ENCODE results near the gene UBD. TPM values are rescaled to one million over a fixed set of nuclear protein-coding genes. Genes with fewer than 3 reads are reported as not detected.
A peak's percentile ranks its signal among the peaks of the same experiment; 100 is the strongest.

The UBD gene
- total and polyA plus RNA-seq, 2 experiments from 2014 or later, result 154 to 158 TPM

DNA sequence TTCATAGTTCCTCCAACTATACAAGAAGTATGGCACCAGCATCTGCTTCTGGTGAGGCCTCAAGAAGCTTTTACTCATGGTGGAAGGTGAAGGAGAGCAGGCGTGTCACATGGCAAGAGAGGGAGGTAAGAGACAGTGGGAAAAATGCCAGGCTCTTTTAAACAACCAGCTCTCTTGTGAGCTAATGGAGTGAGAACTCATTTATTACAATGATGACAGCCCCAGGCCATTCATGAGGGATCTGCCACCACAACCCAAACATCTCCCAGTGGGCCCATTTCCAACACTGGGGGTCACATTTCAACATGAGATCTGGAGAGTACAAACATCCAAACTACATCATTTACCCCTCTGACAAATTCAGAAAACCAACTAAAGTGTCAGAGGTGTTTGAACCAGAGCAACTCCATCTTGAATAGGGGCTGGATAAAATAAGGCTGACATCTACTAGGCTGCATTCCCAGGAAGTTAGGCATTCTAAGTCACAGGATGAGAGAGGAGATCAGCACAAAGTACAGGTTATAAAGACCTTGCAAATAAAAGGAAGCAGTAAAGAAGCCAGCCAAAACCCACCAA, 2.2 kb upstream of the UBD start:
- Histone ChIP-seq H3K27me3 (peaks cover 6% of the 10 kb centered on the region), H2AFZ (no peak overlapping the region), H3K27ac (peak overlapping the region; percentile 45), H3K4me2 (no peak overlapping the region), H3K9me2 (replicated peaks; ENCODE audit: insufficient read depth) (no peaks in the 10 kb centered on the region), H3K4me1 (ENCODE audit: insufficient read depth) (no peaks in the 10 kb centered on the region), H3K79me2 (no peaks in the 10 kb centered on the region), H3K4me3 (no peak overlapping the region), H3K9me3 (ENCODE audit: low read depth) (no peaks in the 10 kb centered on the region), H3K36me3 (replicated peaks; ENCODE audit: insufficient read depth, low read depth) (no peaks in the 10 kb centered on the region), H4K20me1 (ENCODE audit: insufficient read depth, poor library complexity, severe bottlenecking) (no peaks in the 10 kb centered on the region)
- WGBS (ENCODE audit: low lambda C conversion rate, missing lambda C conversion rate), result 96% methylated on average over 1 of the region's 1 CpG
- TF ChIP-seq, protein P1, sequence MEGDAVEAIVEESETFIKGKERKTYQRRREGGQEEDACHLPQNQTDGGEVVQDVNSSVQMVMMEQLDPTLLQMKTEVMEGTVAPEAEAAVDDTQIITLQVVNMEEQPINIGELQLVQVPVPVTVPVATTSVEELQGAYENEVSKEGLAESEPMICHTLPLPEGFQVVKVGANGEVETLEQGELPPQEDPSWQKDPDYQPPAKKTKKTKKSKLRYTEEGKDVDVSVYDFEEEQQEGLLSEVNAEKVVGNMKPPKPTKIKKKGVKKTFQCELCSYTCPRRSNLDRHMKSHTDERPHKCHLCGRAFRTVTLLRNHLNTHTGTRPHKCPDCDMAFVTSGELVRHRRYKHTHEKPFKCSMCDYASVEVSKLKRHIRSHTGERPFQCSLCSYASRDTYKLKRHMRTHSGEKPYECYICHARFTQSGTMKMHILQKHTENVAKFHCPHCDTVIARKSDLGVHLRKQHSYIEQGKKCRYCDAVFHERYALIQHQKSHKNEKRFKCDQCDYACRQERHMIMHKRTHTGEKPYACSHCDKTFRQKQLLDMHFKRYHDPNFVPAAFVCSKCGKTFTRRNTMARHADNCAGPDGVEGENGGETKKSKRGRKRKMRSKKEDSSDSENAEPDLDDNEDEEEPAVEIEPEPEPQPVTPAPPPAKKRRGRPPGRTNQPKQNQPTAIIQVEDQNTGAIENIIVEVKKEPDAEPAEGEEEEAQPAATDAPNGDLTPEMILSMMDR (IDR thresholded peaks at IDR 0.05; ENCODE audit: poor library complexity), result no peak
- TF ChIP-seq EZH2phosphoT487 (IDR thresholded peaks at IDR 0.05; ENCODE audit: low read depth, severe bottlenecking, unreplicated experiment), result no peak
- no peak for TF ChIP-seq EZH2 (IDR thresholded peaks at IDR 0.05; ENCODE audit: borderline replicate concordance)
- no peak for DNase-seq (ENCODE audit: low spot score)

DNA sequence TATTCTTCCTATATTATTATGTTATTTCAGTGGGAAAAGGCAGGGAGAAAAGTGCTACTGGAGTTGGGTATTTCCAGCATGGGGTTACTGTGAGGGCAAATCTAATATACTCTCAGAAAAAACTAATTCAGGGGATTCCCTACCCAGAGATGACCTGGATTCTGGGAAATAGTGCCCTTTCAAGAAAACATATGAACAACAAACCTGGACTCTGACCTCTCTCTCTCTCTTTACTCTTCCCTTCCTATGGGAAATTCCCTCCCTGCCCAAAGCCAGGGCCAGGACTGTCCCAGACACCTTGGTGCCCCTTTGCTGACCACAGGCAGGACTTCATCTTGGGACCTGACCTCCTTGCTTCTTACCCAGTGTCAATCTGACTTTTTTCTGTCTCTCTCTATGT, 1.6 kb upstream of the UBD start:
- no peaks in the 10 kb centered on the region for H3K4me1 ChIP-seq (ENCODE audit: insufficient read depth)
- no peak overlapping the region for H3K4me3 ChIP-seq
- no peak overlapping the region for H2AFZ ChIP-seq
- no peaks in the 10 kb centered on the region for H3K79me2 ChIP-seq
- H3K27me3 ChIP-seq, result peaks cover 12% of the 10 kb centered on the region
- no peaks in the 10 kb centered on the region for H3K9me3 ChIP-seq (ENCODE audit: low read depth)
- peak overlapping the region; percentile 45 for H3K27ac ChIP-seq
- H3K36me3 ChIP-seq (replicated peaks; ENCODE audit: insufficient read depth, low read depth), result no peaks in the 10 kb centered on the region
- no peaks in the 10 kb centered on the region for H4K20me1 ChIP-seq (ENCODE audit: insufficient read depth, poor library complexity, severe bottlenecking)
- no peaks in the 10 kb centered on the region for H3K9me2 ChIP-seq (replicated peaks; ENCODE audit: insufficient read depth)
- TF ChIP-seq, protein P1 (IDR thresholded peaks at IDR 0.05; ENCODE audit: poor library complexity), result no peak
- no peak for TF ChIP-seq EZH2phosphoT487 (IDR thresholded peaks at IDR 0.05; ENCODE audit: low read depth, severe bottlenecking, unreplicated experiment)
- TF ChIP-seq EZH2 (IDR thresholded peaks at IDR 0.05; ENCODE audit: borderline replicate concordance), result no peak
- no peak overlapping the region for H3K4me2 ChIP-seq
- DNase-seq (ENCODE audit: low spot score), result peak; percentile 37

- 94% methylated on average over 22 of the region's 22 CpGs for WGBS (ENCODE audit: low lambda C conversion rate, missing lambda C conversion rate)
- TF ChIP-seq EZH2 (IDR thresholded peaks at IDR 0.05; ENCODE audit: borderline replicate concordance) (no peak), EZH2phosphoT487 (IDR thresholded peaks at IDR 0.05; ENCODE audit: low read depth, severe bottlenecking, unreplicated experiment) (no peak)
- TF ChIP-seq, protein P1 (IDR thresholded peaks at IDR 0.05; ENCODE audit: poor library complexity), result no peak
Measured at GRCh38 chr6:29558439-29559079, 973 bp downstream of the UBD start.

More at GRCh38 chr6:29558439-29559079, 973 bp downstream of the UBD start:
- peaks cover 3% of the 10 kb centered on the region for H3K4me1 ChIP-seq (ENCODE audit: insufficient read depth)
- no peaks in the 10 kb centered on the region for H3K79me2 ChIP-seq
- no peak overlapping the region for H2AFZ ChIP-seq
- no peak overlapping the region for H3K4me3 ChIP-seq
- H3K27ac ChIP-seq, result no peak overlapping the region
- no peaks in the 10 kb centered on the region for H4K20me1 ChIP-seq (ENCODE audit: insufficient read depth, poor library complexity, severe bottlenecking)
- H3K4me2 ChIP-seq, result peak overlapping the region; percentile 57
- H3K9me2 ChIP-seq (replicated peaks; ENCODE audit: insufficient read depth), result no peaks in the 10 kb centered on the region
- H3K36me3 ChIP-seq (replicated peaks; ENCODE audit: insufficient read depth, low read depth), result no peaks in the 10 kb centered on the region
- no peaks in the 10 kb centered on the region for H3K9me3 ChIP-seq (ENCODE audit: low read depth)
- no peak for DNase-seq (ENCODE audit: low spot score)
- H3K27me3 ChIP-seq, result peaks cover 37% of the 10 kb centered on the region

All from hepatocyte (in vitro differentiated cells).